GM19395 (cell line): ENCODE measurements around the gene DDX50.
"Not testable (repeated sequence)": the region's sequence is repeated elsewhere in the genome, so short reads cannot be mapped to it uniquely, and the experiment has no call there.

Experiments used
- ATAC-seq: cut with Tn5 transposase; IDR thresholded peaks from one replicate; pipeline ENCODE4 v1.9.1; 2021; ENCODE audit warnings: mild to moderate bottlenecking, moderate library complexity; ENCODE audit not compliant: unreplicated experiment

The DDX50 gene

GRCh38 chr10:68901105-68901927, at the start of gene DDX50:
TSS of gene DDX50 (plus strand) at chr10:68901315. CDS start at chr10:68901385, 70 bp downstream.
- peak; percentile 98 for ATAC-seq

GRCh38 chr10:68856352-68856751, 44.8 kb upstream of the DDX50 start:
- no peak for ATAC-seq

- ATAC-seq = no peak
These were observed 44.1 kb upstream of the DDX50 start for GRCh38 chr10:68857005-68857404.

- ATAC-seq = no peak
These were observed 39.9 kb upstream of the DDX50 start for GRCh38 chr10:68861253-68861652.

GRCh38 chr10:68864611-68865010, 36.5 kb upstream of the DDX50 start:
- ATAC-seq = no peak

- not testable (repeated sequence) for ATAC-seq
These were observed 32.9 kb upstream of the DDX50 start for GRCh38 chr10:68868173-68868572.

- no peak for ATAC-seq
These were observed 31.5 kb upstream of the DDX50 start for GRCh38 chr10:68869623-68870022.

GRCh38 chr10:68870061-68870460, 31.1 kb upstream of the DDX50 start:
- ATAC-seq = no peak

GRCh38 chr10:68870545-68871104, 30.5 kb upstream of the DDX50 start:
- ATAC-seq = no peak

- no peak for ATAC-seq
These were observed 29.9 kb upstream of the DDX50 start for GRCh38 chr10:68871105-68871711.

- ATAC-seq = no peak
These were observed 29.3 kb upstream of the DDX50 start for GRCh38 chr10:68871731-68872342.

- ATAC-seq = no peak
These were observed 24.6 kb upstream of the DDX50 start for GRCh38 chr10:68876246-68877138.

GRCh38 chr10:68877482-68878110, 23.5 kb upstream of the DDX50 start:
- no peak for ATAC-seq

GRCh38 chr10:68878496-68878895, 22.6 kb upstream of the DDX50 start:
- no peak for ATAC-seq

- no peak for ATAC-seq
These were observed 21.5 kb upstream of the DDX50 start for GRCh38 chr10:68879628-68880027.

GRCh38 chr10:68880181-68880580, 20.9 kb upstream of the DDX50 start:
- ATAC-seq = no peak

GRCh38 chr10:68895041-68895440, 6.1 kb upstream of the DDX50 start:
- no peak for ATAC-seq

- ATAC-seq = no peak
These were observed 3.8 kb upstream of the DDX50 start for GRCh38 chr10:68897336-68897741.

- ATAC-seq = no peak
These were observed 1.8 kb upstream of the DDX50 start for GRCh38 chr10:68899186-68899745.
